NOMO-1 (cell line): Measurements from ENCODE around the gene SSTR3.
"Not testable (repeated sequence)": the region's sequence is repeated elsewhere in the genome, so short reads cannot be mapped to it uniquely, and the experiment has no call there.

Experiments
- DNase-seq, 2 experiments: peaks; one replicate each; lab custom pipeline; 2025; ENCODE audit not compliant: unreplicated experiment in 2 of 2; lab: John Stamatoyannopoulos, UW

SSTR3 gene

DNA sequence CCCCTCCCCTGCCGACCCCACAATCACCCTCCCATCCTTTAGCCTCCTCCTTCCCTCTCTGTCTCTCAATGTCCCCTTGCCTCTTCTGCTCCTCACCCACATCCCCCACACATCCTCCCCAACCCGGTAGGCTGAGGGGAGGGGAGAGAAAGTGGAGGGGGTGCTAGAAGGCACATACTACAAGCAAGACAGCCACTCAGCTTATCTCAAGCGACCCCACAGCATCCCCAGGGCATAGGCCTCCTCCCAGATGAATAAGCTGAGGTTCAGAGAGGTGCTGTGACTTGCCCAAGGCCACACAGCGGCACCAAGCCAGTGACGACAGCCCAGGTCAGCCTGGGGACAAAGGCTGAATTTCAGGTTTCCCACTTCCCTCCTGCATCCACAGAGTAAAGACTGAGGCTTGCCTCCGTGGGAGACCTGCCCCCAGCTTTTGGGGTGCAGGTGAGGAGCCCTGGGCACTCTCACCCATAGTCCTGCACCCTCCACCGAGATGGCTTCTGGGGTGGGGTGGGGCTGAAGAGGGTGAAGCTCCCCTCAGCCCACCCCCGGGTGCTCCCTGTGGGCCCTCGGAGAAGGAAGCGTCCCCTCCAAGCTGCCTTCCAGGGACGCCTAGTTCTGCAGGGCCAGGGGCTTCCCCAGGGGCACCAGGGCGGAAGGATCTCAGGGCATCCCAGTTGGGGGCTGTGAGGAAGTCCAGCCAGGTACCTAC is 31.3 kb upstream of the SSTR3 start:
- peak in 1 of 2 experiments; percentile 8 for DNase-seq

GRCh38 chr22:37242395-37242918 is 30.2 kb upstream of the SSTR3 start:
- DNase-seq, result peak; percentile 98 to 100

DNA sequence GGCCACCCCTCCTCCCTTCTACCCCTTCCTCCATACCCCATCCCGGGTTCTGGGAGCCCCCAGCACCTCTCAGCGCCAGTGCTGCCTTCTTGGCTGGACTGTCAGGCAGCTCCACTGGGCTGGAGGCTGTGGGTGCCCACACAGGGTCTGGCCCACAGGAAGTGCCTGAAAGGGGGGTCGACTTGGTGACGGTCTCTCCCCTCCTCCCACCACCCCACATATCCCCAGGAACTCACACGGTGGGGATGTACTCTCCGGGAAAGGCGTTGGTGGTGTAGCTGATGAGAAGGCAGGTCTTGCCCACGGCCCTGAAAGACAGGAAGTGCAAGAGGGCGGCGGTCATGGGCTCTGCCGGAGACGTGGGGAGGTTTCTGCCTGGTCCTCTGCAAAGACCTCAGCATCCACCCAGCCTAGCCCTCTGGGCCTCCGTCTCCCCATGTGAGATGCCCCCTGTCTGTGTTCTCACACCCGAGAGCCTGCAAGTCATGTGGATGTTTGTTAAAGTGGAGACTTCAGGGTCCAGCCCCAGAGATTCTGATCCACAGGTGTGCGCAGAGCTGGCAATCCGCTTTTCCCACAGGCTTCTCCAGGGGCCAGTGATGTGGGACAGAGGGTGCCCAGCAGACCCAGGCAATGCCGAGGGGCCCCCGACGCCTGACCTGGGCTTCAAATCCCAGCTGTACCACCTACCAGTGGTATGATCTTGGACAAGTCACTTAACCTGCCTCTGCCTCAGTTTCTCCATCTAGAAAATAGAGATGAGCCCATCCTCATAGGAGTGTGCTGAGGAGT is 29.3 kb upstream of the SSTR3 start:
- peak; percentile 16 to 20 for DNase-seq

DNA sequence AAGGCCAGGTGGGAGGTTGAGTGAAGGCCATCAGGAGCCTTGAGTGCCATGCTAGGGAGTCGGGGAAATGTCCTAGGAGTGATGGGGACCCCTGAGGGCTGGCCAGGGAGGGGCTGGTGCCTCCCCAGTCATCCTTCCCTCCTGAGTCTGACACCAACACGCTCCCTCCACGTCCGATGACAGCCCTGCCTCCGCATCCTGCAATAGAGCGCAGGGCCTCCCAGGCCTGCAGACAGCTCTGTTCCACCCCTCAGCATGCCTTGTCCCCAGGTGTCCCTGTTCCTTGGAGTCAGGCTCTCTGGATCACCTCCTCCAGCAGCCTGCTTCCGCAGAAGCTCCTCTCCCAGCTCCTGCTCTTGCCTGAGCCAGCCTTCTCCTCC is 28.7 kb upstream of the SSTR3 start:
- no peak for DNase-seq

GRCh38 chr22:37240240-37240940 is 28.1 kb upstream of the SSTR3 start:
- no peak for DNase-seq

DNA sequence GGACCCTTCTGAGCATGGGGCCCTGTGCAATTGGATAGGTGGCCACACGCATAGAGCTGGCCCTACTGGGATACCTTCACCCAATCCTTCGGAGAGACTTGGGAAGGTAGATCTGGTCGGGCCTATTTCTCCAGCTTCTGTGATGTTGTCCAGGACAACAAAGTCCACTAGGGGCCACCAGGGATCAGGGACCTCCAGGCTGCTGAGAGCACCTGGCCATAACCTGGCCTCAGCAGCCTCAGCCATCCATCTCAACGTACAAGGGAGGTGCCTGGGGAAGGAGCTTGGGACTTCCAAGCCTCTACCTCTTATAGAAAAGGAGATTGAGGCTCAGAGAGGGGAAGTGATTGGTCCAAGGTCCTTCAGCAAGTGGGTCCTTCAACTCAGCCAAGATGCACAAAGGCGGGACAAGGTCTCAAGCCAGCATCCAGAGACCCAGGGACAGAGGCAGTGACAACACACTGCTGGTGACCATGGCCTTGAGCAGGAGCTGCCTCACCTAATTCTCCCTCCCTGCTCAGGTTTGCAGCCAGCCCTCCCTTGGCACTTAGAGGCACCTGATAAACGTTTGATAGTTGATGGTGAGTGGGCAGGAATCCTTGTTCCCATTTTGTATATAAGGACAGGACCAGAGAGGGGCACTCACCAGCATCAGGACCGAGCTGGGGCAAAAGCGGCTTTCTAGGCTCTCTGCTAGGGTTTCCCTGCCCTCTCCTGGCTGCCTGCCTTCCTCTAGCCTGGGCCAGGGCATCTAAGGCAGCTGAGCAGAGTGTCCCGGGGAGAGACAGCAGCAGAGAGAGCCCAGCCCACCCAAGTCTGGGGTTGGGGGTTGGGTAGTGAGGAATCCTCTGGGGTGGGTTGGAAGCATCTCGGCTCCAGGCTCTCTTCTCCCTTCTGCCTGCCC is 27.3 kb upstream of the SSTR3 start:
- DNase-seq, result no peak

DNA sequence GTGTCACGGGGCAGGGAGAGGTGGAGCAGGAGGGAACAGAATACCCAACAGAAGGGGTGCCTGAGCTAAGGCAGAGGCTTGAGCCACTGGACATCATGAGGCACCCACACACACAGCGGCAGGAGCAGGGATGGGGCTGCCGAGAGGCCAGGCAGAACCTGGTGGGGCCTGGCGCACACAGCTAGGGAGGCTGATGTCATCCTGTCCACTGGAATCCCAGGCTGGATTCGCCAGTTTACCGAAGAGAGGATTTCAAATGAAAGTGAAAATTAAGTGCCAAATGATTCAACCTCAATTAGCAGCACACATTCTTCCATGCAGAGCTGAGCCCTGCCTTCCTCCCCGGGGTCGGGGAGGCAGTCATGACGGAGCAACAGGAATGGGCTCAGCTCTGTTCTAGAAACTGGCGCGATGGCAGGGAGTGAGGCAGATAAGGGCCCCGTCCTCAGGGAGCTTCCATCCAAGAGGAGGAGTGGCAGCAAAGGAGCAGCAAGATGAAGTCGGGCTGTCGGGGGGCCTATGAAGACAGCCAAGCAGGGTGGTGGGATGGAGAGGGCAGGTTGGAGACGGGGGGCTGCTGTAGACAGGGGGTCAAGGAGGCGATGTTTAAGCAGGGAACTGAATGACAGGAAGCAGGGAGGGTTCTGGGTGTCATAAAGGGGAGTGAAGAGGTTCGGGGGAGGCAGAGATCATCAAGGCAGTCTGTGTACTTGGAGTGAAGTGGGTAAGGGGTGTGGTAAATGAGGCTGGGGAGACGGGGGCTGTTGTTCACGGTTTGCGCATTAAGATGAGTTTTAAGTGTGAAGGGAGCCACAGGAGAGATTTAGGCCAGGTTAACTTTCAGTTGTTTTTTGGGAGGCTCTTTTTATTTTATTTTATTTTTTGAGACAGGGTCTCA is 25.3 kb upstream of the SSTR3 start:
- DNase-seq, result no peak

GRCh38 chr22:37235897-37236607 is 23.8 kb upstream of the SSTR3 start:
- DNase-seq, result no peak

DNA sequence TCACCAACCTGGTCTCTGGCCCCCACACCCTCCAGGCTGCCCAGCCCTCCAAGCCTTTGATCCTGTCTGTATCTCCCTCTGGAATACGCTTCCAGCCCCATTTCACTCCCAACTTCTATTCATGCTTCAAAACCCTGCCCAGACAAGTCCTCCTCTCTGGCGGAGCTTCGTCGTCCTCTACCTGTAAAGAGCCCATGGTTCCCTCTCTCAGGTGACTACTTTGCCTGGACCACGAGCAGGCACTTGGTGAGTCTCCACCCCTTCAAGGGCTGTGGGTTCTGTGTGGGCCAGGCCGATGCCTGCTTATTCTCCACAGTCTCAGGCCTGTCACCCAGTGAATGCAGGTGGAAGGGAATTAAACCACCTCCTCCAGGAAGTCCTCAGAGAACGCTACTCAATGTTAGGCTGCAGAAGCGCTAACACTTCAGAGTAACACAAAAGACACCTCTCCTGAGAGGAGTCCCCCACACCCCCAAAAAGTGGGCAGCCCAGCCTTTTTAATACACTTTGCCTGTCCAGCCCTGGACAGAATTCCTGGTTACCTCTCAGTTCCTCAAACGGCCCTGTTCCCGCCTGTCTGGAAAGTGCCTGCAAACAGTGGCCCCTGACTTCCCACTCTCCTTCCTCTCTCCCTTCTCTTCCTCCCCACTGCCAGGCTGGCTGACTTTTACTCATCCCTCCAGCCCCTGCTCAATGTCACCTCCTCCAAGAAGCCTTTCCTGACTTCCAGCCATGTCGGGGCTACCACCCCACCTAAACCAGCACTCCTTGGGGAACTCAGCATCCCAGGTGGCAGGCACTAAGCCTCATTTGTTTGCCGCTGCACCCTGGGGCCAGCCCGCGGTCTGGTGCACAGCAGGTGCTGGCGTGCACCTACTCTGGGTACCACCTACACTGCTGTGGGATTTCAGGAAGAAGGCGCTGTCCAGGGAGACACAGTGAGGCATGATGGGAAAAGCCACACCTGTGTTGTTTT is 22.7 kb upstream of the SSTR3 start:
- DNase-seq, result no peak

GRCh38 chr22:37233751-37234631 is 21.7 kb upstream of the SSTR3 start:
- no peak for DNase-seq

GRCh38 chr22:37233371-37233750 is 21.1 kb upstream of the SSTR3 start:
- not testable (repeated sequence) for DNase-seq

DNA sequence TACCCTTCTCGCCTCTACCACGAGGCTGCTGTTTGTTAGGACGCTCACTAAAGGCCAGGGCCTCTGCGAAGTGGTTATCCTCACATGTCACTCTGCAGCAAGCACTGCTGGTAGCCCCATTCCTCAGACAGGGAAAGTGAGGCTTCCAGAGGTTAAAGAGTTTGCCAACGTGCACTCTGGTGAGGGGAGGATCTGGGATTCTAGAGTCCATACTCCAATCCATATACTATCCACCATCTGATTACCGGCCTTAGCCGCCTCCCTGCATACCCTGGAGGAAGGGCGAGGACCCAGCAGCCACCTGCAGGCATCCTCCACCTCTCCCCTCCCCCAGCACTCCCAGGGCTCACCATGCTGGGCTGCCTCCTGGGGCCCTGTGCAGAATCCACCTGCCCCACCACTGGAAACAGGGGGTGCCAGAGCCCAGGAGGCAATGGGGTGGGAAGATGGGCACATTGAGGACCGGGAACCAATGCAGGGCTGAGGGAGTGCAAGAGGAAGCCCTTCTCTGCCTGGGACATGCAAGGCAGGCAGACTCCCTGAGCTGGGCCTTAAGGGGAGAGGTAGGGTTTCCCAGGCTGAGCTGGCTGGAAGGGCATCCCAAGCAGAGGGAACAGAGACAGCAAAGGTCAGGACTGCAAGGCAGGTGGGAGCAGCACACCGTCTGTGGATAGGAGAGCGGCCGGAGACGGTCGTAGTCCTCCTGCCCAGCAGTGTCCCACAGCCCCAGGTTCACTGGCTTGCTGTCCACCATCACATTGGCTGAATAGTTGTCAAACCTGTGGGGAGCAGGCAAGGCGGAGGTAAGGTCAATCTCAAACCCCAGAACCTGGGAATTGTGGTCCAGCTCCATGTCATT is 20.1 kb upstream of the SSTR3 start:
- DNase-seq, result no peak

- DNase-seq, result no peak
These were observed 19.3 kb upstream of the SSTR3 start for GRCh38 chr22:37231406-37232139.

DNA sequence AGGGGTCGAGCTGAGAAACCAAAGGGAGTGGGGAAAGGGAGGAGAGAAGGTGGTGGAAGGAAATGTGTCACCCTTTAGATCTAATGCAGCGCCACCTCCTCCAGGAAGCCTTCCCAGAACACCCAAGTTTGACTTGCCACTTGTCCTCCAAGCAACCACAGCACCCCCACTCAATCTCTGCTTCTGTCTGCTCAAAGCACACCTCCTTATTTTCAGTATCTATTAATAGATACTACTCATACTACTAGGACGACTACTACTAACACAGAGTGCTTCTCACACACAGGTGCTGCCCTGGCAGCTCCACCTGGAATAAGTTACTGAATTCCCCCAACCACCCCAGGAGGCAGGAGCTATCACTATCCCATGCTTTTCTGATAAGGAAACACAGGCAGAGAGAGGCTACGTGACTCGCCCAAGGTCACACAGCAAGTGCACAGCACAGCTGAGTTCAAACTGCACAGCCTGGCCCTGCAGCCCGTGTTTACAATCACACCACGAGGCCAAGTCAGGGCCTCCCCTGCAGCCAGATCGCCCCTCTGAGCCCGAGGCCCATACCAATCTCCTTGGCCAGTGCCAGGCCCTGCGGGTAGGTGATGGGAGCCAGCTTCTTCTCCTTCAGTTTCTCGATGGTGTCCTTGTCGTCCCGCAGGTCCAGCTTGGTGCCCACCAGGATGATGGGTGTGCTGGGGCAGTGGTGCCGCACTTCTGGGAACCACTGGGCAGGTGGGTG is 18.6 kb upstream of the SSTR3 start:
- no peak for DNase-seq
